ENCODE measurements around the gene NPHP1.

- TF ChIP-seq, protein P1, sequence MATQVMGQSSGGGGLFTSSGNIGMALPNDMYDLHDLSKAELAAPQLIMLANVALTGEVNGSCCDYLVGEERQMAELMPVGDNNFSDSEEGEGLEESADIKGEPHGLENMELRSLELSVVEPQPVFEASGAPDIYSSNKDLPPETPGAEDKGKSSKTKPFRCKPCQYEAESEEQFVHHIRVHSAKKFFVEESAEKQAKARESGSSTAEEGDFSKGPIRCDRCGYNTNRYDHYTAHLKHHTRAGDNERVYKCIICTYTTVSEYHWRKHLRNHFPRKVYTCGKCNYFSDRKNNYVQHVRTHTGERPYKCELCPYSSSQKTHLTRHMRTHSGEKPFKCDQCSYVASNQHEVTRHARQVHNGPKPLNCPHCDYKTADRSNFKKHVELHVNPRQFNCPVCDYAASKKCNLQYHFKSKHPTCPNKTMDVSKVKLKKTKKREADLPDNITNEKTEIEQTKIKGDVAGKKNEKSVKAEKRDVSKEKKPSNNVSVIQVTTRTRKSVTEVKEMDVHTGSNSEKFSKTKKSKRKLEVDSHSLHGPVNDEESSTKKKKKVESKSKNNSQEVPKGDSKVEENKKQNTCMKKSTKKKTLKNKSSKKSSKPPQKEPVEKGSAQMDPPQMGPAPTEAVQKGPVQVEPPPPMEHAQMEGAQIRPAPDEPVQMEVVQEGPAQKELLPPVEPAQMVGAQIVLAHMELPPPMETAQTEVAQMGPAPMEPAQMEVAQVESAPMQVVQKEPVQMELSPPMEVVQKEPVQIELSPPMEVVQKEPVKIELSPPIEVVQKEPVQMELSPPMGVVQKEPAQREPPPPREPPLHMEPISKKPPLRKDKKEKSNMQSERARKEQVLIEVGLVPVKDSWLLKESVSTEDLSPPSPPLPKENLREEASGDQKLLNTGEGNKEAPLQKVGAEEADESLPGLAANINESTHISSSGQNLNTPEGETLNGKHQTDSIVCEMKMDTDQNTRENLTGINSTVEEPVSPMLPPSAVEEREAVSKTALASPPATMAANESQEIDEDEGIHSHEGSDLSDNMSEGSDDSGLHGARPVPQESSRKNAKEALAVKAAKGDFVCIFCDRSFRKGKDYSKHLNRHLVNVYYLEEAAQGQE (IDR thresholded peaks at IDR 0.05; ENCODE audit: low read depth): no peak
- no peak for TF ChIP-seq EP300 (IDR thresholded peaks at IDR 0.05; ENCODE audit: borderline replicate concordance)
- TF ChIP-seq RAD21 (IDR thresholded peaks at IDR 0.05; ENCODE audit: low read depth): no peak
- no peak for TF ChIP-seq USF1 (IDR thresholded peaks at IDR 0.05)
These were observed 1.0 kb upstream of the NPHP1 start for GRCh38 chr2:110205660-110206455.
